MM.1S (cell line): ENCODE data around the gene MRPL48.

ENCODE experiments used
- EZH2 ChIP-seq: fragments of 300-600 bp; sonication (generic); optimal IDR thresholded peaks from 2 replicates; pipeline ENCODE3; 2017; ENCODE audit warnings: low read depth, mild to moderate bottlenecking, antibody characterized with exemption, low read length, mixed read lengths
- TF ChIP-seq, protein P1 (sequence below): fragments of 300-600 bp; sonication (generic); IDR thresholded peaks from 2 replicates; pipeline ENCODE4 v1.5.1; 2016; ENCODE audit warnings: antibody characterized with exemption, low read length, mixed read lengths

DNA sequence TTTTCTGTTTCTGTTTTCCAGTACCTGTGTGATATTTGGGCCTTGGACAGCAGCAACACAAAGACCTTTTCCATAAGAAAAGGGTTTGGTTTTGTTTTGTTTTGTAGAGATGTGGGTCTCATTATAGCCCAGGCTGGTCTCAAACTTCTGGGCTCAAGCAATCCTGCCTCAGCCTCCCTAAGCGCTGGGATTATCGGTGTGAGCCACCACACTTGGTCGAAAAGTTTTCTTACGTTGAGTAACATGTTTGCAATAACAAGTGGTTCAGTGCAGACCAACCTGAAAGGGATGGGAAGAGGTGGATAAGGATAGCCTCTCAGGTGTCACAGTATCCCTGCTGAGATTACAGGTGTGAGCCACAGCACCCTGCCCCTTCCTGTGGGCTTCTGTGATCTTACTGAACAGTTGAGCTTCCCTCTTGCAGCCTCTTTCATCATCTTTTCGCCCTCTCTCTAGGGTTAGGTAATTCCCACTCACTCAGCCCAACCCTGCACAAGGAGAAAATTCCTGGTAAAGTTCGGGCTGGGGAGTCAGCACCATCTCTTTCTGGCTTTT, 3.5 kb upstream of the MRPL48 start:
- TF ChIP-seq, protein P1, sequence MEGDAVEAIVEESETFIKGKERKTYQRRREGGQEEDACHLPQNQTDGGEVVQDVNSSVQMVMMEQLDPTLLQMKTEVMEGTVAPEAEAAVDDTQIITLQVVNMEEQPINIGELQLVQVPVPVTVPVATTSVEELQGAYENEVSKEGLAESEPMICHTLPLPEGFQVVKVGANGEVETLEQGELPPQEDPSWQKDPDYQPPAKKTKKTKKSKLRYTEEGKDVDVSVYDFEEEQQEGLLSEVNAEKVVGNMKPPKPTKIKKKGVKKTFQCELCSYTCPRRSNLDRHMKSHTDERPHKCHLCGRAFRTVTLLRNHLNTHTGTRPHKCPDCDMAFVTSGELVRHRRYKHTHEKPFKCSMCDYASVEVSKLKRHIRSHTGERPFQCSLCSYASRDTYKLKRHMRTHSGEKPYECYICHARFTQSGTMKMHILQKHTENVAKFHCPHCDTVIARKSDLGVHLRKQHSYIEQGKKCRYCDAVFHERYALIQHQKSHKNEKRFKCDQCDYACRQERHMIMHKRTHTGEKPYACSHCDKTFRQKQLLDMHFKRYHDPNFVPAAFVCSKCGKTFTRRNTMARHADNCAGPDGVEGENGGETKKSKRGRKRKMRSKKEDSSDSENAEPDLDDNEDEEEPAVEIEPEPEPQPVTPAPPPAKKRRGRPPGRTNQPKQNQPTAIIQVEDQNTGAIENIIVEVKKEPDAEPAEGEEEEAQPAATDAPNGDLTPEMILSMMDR, result no peak
- no peak for TF ChIP-seq EZH2
